Naive thymus-derived CD4-positive, alpha-beta T cell (primary cell): Measurements from ENCODE around the gene ARGLU1. TPM values are rescaled to one million over a fixed set of nuclear protein-coding genes. Genes with fewer than 3 reads are reported as not detected.

Experiments used
- ATAC-seq: fragments of 150-1000 bp; cut with Tn5 transposase; 2 replicates; pipeline ENCODE4 v1.10.0; 2021; ENCODE audit warnings: mild to moderate bottlenecking, moderate library complexity
- CTCF ChIA-PET: fragments of 350-600 bp; sonication (Branson Sonifier 250); formaldehyde crosslinking; loops from one replicate; lab custom pipeline; 2021; ENCODE audit warnings: antibody characterized with exemption; lab: Charles Lee
- POLR2A ChIA-PET: fragments of 350-600 bp; sonication (Branson Sonifier 250); formaldehyde crosslinking; loops from one replicate; lab custom pipeline; 2021; ENCODE audit warnings: antibody characterized with exemption, inconsistent platforms; lab: Charles Lee
- DNase-seq, 9 donors: peaks; one replicate each; pipeline versions ENCODE4 v3.0.0 to v3.0.0-alpha.2; 2020 to 2022; ENCODE audit warnings: mixed read lengths in 1 of 9
- H3K27ac ChIP-seq: one replicate; pipeline ENCODE4 v1.7.0; 2013; ENCODE audit warnings: mild to moderate bottlenecking, low read depth, low read length, moderate library complexity
- H3K27me3 ChIP-seq, 2 donors: one replicate each; pipeline ENCODE4 v1.7.0; 2013; ENCODE audit warnings: low read length in 2 of 2, mild to moderate bottlenecking in 2 of 2, moderate library complexity in 2 of 2; ENCODE audit not compliant: control insufficient read depth in 2 of 2, insufficient read depth in 2 of 2
- H3K36me3 ChIP-seq, 3 experiments: 1 replicate in 2 of 3; 2 replicates in 1 of 3; pipeline ENCODE4 v1.7.0; 2013; ENCODE audit warnings: low read length in 3 of 3, mild to moderate bottlenecking in 3 of 3, moderate library complexity in 1 of 3; ENCODE audit not compliant: insufficient read depth in 3 of 3, control insufficient read depth in 2 of 3
- H3K4me1 ChIP-seq, 2 donors: one replicate each; pipeline ENCODE4 v1.7.0; 2013; ENCODE audit warnings: low read length in 2 of 2, mild to moderate bottlenecking in 2 of 2, moderate library complexity in 1 of 2; ENCODE audit not compliant: control insufficient read depth in 2 of 2, insufficient read depth in 2 of 2
- H3K4me3 ChIP-seq: 2 replicates; pipeline ENCODE4 v1.7.0; 2013; ENCODE audit warnings: mild to moderate bottlenecking, low read length
- H3K9me3 ChIP-seq, 3 experiments: 1 replicate in 2 of 3; 2 replicates in 1 of 3; pipeline ENCODE4 v1.7.0; 2013; ENCODE audit warnings: low read length in 3 of 3; ENCODE audit not compliant: control insufficient read depth in 2 of 3
- H3K27ac Mint-ChIP-seq, 9 donors: one replicate each; pipeline ENCODE4 v1.8.0; 2020 to 2022; ENCODE audit warnings: mixed read lengths in 9 of 9, mild to moderate bottlenecking in 8 of 9, moderate library complexity in 5 of 9, inconsistent platforms in 2 of 9
- H3K27me3 Mint-ChIP-seq, 5 donors: one replicate each; pipeline ENCODE4 v1.8.0; 2021 to 2022; ENCODE audit warnings: mixed read lengths in 5 of 5, mild to moderate bottlenecking in 1 of 5
- H3K36me3 Mint-ChIP-seq, 5 donors: one replicate each; pipeline ENCODE4 v1.8.0; 2020 to 2022; ENCODE audit warnings: mixed read lengths in 5 of 5, mild to moderate bottlenecking in 3 of 5, inconsistent platforms in 1 of 5
- H3K4me1 Mint-ChIP-seq, 7 donors: one replicate each; pipeline ENCODE4 v1.8.0; 2020 to 2022; ENCODE audit warnings: mixed read lengths in 7 of 7, mild to moderate bottlenecking in 3 of 7, inconsistent platforms in 1 of 7
- H3K4me3 Mint-ChIP-seq, 10 donors: one replicate each; pipeline ENCODE4 v1.8.0; 2020 to 2022; ENCODE audit warnings: mild to moderate bottlenecking in 10 of 10, mixed read lengths in 10 of 10, moderate library complexity in 6 of 10, inconsistent platforms in 2 of 10
- H3K9me3 Mint-ChIP-seq, 11 donors: one replicate each; pipeline ENCODE4 v1.8.0; 2020 to 2022; ENCODE audit warnings: mixed read lengths in 11 of 11, mild to moderate bottlenecking in 4 of 11, inconsistent platforms in 1 of 11, moderate library complexity in 1 of 11
- intact Hi-C, 2 donors: fragments of 100-400 bp; cut with micrococcal nuclease; formaldehyde crosslinking; loops; one replicate each; pipeline ENCODE4 v1.15.1; 2023
- polyA plus RNA-seq, 2 donors: library from polyadenylated mRNA; unstranded; fragments of 300-500 nt; fragmentation: Illumina TruSeq; gene quantifications; one replicate each; pipeline ENCODE4 v1.2.3, GENCODE V29; 2021
- total RNA-seq, 6 experiments: library from RNA in 5 of 6; stranded (reverse) in 5 of 6; gene quantifications; 1 replicate in 5 of 6; 2 replicates in 1 of 6; pipeline ENCODE4 v1.2.3 and lab custom pipeline; 2021 to 2026

ARGLU1 gene
- total and polyA plus RNA-seq, 7 experiments from 2014 or later: 36.1 to 291 (median 144) TPM

- no peak for DNase-seq
- H3K27ac ChIP-seq: no peak overlapping the region
- CTCF ChIA-PET: no interaction called here
- H3K4me3 ChIP-seq: no peak overlapping the region
- POLR2A ChIA-PET: no interaction called here
- no peak overlapping the region for H3K4me3 Mint-ChIP-seq
- H3K27ac Mint-ChIP-seq: no peak overlapping the region
- peaks cover 0 to 10% of the 10 kb centered on the region in 2 donors for H3K4me1 ChIP-seq
- no peaks in the 10 kb centered on the region for H3K9me3 ChIP-seq
- peaks cover 0 to 3% (median 0%) of the 10 kb centered on the region in 5 donors for H3K36me3 Mint-ChIP-seq
- H3K9me3 Mint-ChIP-seq: peaks cover 0 to 4% (median 0%) of the 10 kb centered on the region in 11 donors
- intact Hi-C loops: no loop called here
- H3K4me1 Mint-ChIP-seq: peaks cover 0 to 24% (median 10%) of the 10 kb centered on the region in 7 donors
- no peaks in the 10 kb centered on the region for H3K27me3 ChIP-seq
- peaks cover 0 to 24% (median 10%) of the 10 kb centered on the region in 5 donors for H3K27me3 Mint-ChIP-seq
- no peaks in the 10 kb centered on the region for H3K36me3 ChIP-seq
- no peak for ATAC-seq
These were observed 29.9 kb upstream of the ARGLU1 start for GRCh38 chr13:106597749-106598395.

- DNase-seq: no peak
- Histone ChIP-seq H3K4me1 (peaks cover 0 to 10% of the 10 kb centered on the region in 2 donors), H3K27ac (no peak overlapping the region), H3K4me3 (no peak overlapping the region), H3K36me3 (no peaks in the 10 kb centered on the region), H3K27me3 (no peaks in the 10 kb centered on the region), H3K9me3 (no peaks in the 10 kb centered on the region)
- ChIA-PET POLR2A (no interaction called here), CTCF (no interaction called here)
- peaks cover 0 to 18% (median 10%) of the 10 kb centered on the region in 7 donors for H3K4me1 Mint-ChIP-seq
- H3K27ac Mint-ChIP-seq: no peak overlapping the region
- H3K27me3 Mint-ChIP-seq: peaks cover 0 to 30% (median 17%) of the 10 kb centered on the region in 5 donors
- peaks cover 0 to 4% (median 0%) of the 10 kb centered on the region in 11 donors for H3K9me3 Mint-ChIP-seq
- intact Hi-C loops: no loop called here
- no peak for ATAC-seq
- H3K4me3 Mint-ChIP-seq: no peak overlapping the region
- H3K36me3 Mint-ChIP-seq: peaks cover 0 to 3% (median 0%) of the 10 kb centered on the region in 5 donors
These were observed 29.2 kb upstream of the ARGLU1 start for GRCh38 chr13:106597186-106597585.

GRCh38 chr13:106596275-106596937, 28.5 kb upstream of the ARGLU1 start:
- H3K27ac Mint-ChIP-seq: no peak overlapping the region
- POLR2A ChIA-PET: no interaction called here
- peaks cover 0 to 3% (median 0%) of the 10 kb centered on the region in 5 donors for H3K36me3 Mint-ChIP-seq

DNA sequence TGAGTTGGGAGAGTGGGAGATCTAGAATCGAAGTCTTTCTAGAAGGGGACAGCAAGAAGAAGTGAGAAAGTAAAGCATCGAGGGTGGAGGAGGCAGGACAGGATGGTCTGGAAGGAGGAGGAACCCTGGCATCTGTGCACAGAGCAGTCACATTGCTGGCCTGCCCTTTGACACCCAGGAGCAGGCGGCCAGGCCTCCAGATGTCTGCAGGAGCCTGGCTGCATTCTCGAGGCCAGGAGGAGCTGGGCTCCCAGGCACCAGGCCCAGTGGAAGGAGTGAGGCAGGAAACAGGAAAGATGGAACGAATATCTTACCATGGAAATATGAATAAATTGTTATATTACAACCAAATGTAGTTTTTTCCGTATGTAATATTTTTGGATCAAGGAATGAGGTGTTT, 27.7 kb upstream of the ARGLU1 start:
- no peaks in the 10 kb centered on the region for H3K27me3 ChIP-seq
- ChIA-PET CTCF (no interaction called here), POLR2A (no interaction called here)
- no peak overlapping the region for H3K4me3 ChIP-seq
- Mint-ChIP-seq H3K9me3 (peaks cover 0 to 4% (median 0%) of the 10 kb centered on the region in 11 donors), H3K27me3 (peaks cover 0 to 31% (median 24%) of the 10 kb centered on the region in 5 donors), H3K4me1 (peaks cover 0 to 14% (median 9%) of the 10 kb centered on the region in 7 donors), H3K4me3 (no peak overlapping the region), H3K36me3 (peaks cover 0 to 3% (median 0%) of the 10 kb centered on the region in 5 donors), H3K27ac (no peak overlapping the region)
- no peaks in the 10 kb centered on the region for H3K9me3 ChIP-seq
- intact Hi-C loops: no loop called here
- ATAC-seq (no peak), DNase-seq (no peak)
- H3K27ac ChIP-seq: no peak overlapping the region
- no peaks in the 10 kb centered on the region for H3K36me3 ChIP-seq
- peaks cover 0 to 9% of the 10 kb centered on the region in 2 donors for H3K4me1 ChIP-seq

More at GRCh38 chr13:106596275-106596937, 28.5 kb upstream of the ARGLU1 start:
- H3K9me3 ChIP-seq: no peaks in the 10 kb centered on the region
- ATAC-seq (no peak), DNase-seq (no peak)
- CTCF ChIA-PET: no interaction called here
- no peaks in the 10 kb centered on the region for H3K27me3 ChIP-seq
- Mint-ChIP-seq H3K27me3 (peaks cover 0 to 30% (median 24%) of the 10 kb centered on the region in 5 donors), H3K9me3 (peaks cover 0 to 4% (median 0%) of the 10 kb centered on the region in 11 donors), H3K4me1 (peaks cover 0 to 18% (median 10%) of the 10 kb centered on the region in 7 donors), H3K4me3 (no peak overlapping the region)
- H3K4me3 ChIP-seq: no peak overlapping the region
- H3K27ac ChIP-seq: no peak overlapping the region
- H3K4me1 ChIP-seq: peaks cover 0 to 10% of the 10 kb centered on the region in 2 donors
- intact Hi-C loops: no loop called here
- no peaks in the 10 kb centered on the region for H3K36me3 ChIP-seq

DNA sequence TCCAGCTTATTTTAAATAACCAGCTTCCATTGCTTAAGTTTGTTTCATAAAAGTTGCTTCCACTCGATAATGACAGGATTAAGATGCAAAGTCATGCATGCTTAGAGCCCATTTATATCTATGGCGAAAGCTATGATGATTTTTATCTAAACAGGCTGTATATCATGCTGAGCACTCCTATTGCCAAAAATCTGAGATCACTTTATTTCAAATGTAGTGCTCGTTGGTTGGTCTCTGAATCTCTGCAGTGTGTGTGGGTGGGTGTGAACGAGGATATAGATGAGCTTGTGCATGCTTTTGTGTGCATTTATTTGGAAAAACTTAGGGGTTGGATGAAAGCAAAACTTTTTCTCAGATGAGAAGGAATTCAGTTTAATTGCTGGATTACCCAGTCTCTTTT, 27.0 kb upstream of the ARGLU1 start:
- Histone ChIP-seq H3K4me1 (peaks cover 0 to 3% of the 10 kb centered on the region in 2 donors), H3K27me3 (no peaks in the 10 kb centered on the region), H3K9me3 (no peaks in the 10 kb centered on the region), H3K4me3 (no peak overlapping the region), H3K36me3 (no peaks in the 10 kb centered on the region), H3K27ac (no peak overlapping the region)
- intact Hi-C loops: no loop called here
- peaks cover 0 to 4% (median 0%) of the 10 kb centered on the region in 11 donors for H3K9me3 Mint-ChIP-seq
- no peak overlapping the region for H3K27ac Mint-ChIP-seq
- no peak overlapping the region for H3K4me3 Mint-ChIP-seq
- ATAC-seq: no peak
- H3K4me1 Mint-ChIP-seq: peaks cover 0 to 8% (median 3%) of the 10 kb centered on the region in 7 donors
- ChIA-PET POLR2A (no interaction called here), CTCF (no interaction called here)
- no peak for DNase-seq
- H3K27me3 Mint-ChIP-seq: peaks cover under 1 to 33% (median 25%) of the 10 kb centered on the region in 5 donors
- H3K36me3 Mint-ChIP-seq: peaks cover 0 to 3% (median 0%) of the 10 kb centered on the region in 5 donors

GRCh38 chr13:106593132-106593531, 25.2 kb upstream of the ARGLU1 start:
- Mint-ChIP-seq H3K27ac (no peak overlapping the region), H3K4me3 (no peak overlapping the region), H3K36me3 (no peaks in the 10 kb centered on the region), H3K27me3 (peaks cover 8 to 38% (median 25%) of the 10 kb centered on the region in 5 donors), H3K9me3 (no peaks in the 10 kb centered on the region), H3K4me1 (peaks cover 0 to 2% (median 0%) of the 10 kb centered on the region in 7 donors)
- Histone ChIP-seq H3K36me3 (no peaks in the 10 kb centered on the region), H3K27ac (no peak overlapping the region), H3K9me3 (no peaks in the 10 kb centered on the region), H3K4me3 (no peak overlapping the region), H3K4me1 (no peaks in the 10 kb centered on the region), H3K27me3 (no peaks in the 10 kb centered on the region)
- CTCF ChIA-PET: no interaction called here
- intact Hi-C loops: no loop called here
- POLR2A ChIA-PET: no interaction called here
- ATAC-seq: no peak
- DNase-seq: no peak
